ENCODE results near the gene IRGQ.

- TF ChIP-seq, protein P1, sequence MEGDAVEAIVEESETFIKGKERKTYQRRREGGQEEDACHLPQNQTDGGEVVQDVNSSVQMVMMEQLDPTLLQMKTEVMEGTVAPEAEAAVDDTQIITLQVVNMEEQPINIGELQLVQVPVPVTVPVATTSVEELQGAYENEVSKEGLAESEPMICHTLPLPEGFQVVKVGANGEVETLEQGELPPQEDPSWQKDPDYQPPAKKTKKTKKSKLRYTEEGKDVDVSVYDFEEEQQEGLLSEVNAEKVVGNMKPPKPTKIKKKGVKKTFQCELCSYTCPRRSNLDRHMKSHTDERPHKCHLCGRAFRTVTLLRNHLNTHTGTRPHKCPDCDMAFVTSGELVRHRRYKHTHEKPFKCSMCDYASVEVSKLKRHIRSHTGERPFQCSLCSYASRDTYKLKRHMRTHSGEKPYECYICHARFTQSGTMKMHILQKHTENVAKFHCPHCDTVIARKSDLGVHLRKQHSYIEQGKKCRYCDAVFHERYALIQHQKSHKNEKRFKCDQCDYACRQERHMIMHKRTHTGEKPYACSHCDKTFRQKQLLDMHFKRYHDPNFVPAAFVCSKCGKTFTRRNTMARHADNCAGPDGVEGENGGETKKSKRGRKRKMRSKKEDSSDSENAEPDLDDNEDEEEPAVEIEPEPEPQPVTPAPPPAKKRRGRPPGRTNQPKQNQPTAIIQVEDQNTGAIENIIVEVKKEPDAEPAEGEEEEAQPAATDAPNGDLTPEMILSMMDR (IDR thresholded peaks at IDR 0.05; ENCODE audit: low read length), result peak; percentile 71
- no peak for TF ChIP-seq EZH2 (IDR thresholded peaks at IDR 0.05; ENCODE audit: borderline replicate concordance, low read length)
Observed at GRCh38 chr19:43534816-43535761, 60.8 kb downstream of the IRGQ start.

Data from OCI-LY1 (cell line).